ENCODE data around the gene IGF1R.
A peak's percentile ranks its signal among the peaks of the same experiment; 100 is the strongest.

The IGF1R gene

DNA sequence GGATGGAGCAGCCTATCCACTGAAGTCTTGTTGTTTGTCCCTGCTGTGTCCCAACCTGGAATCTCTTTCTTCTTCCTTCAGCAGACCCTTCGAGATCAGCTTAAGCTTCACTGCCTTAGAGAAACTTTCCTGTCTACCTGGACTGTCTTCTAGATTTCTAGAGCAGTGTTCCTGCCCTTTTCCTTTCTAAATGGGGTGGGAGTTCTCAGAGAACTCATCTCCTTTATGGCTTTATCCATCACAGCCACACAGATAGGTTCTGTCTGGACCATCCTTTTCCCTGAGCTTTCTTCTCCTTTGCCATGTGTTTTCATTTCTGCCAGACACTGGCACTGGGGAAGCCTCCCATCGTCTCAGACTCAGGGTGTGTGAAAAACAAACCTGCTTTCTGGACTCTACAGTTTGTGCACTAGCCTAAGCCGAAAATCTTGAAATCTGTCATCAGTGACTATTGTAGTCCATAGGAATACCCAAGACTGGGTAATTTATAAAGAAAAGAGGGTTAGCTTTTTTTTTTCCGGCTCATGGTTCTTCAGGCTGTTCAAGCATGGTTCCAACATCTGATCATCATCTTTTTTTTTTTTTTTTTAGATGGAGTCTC is 181.8 kb downstream of the IGF1R start:
- no peaks in the 10 kb centered on the region for H3K4me1 Mint-ChIP-seq
- ATAC-seq (replicated peaks) (no peak), DNase-seq (no peak)
- peaks cover 20 to 23% of the 10 kb centered on the region in 2 donors for H3K36me3 Mint-ChIP-seq
- peaks cover 23 to 25% of the 10 kb centered on the region in 2 donors for H3K9me3 Mint-ChIP-seq
- H3K27me3 Mint-ChIP-seq, result no peaks in the 10 kb centered on the region
- no peak overlapping the region for H3K27ac Mint-ChIP-seq
- no peak overlapping the region for H3K4me3 Mint-ChIP-seq

DNA sequence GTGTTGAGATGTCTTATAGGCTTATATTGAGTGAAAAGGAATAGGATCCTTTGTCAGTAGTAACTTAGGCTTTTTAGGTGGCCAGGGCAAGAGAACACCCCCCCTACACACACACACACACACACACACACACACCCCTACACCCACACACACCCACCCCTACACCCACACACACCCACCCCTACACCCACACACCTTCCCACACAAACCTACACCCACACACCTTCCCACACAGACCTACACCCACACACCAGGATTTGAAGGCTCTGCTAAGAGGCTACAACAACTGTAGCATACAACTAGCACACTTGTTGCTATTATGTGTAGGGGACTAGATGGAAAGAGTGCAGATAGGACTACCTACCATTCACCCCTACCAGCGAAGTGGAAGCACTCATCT is 186.6 kb downstream of the IGF1R start:
- ATAC-seq (replicated peaks), result no peak
- H3K27me3 Mint-ChIP-seq, result no peaks in the 10 kb centered on the region
- H3K4me1 Mint-ChIP-seq, result no peaks in the 10 kb centered on the region
- H3K36me3 Mint-ChIP-seq, result peaks cover 17 to 18% of the 10 kb centered on the region in 2 donors
- H3K27ac Mint-ChIP-seq, result no peak overlapping the region
- peaks cover 18 to 19% of the 10 kb centered on the region in 2 donors for H3K9me3 Mint-ChIP-seq
- DNase-seq, result no peak
- H3K4me3 Mint-ChIP-seq, result no peak overlapping the region

- Mint-ChIP-seq H3K4me3 (no peak overlapping the region), H3K4me1 (no peaks in the 10 kb centered on the region), H3K27ac (no peak overlapping the region), H3K27me3 (no peaks in the 10 kb centered on the region), H3K36me3 (peaks cover 10 to 15% of the 10 kb centered on the region in 2 donors), H3K9me3 (peaks cover 12 to 13% of the 10 kb centered on the region in 2 donors)
- no peak for DNase-seq
- ATAC-seq (replicated peaks), result no peak
These were observed 187.5 kb downstream of the IGF1R start for GRCh38 chr15:98835876-98836275.

DNA sequence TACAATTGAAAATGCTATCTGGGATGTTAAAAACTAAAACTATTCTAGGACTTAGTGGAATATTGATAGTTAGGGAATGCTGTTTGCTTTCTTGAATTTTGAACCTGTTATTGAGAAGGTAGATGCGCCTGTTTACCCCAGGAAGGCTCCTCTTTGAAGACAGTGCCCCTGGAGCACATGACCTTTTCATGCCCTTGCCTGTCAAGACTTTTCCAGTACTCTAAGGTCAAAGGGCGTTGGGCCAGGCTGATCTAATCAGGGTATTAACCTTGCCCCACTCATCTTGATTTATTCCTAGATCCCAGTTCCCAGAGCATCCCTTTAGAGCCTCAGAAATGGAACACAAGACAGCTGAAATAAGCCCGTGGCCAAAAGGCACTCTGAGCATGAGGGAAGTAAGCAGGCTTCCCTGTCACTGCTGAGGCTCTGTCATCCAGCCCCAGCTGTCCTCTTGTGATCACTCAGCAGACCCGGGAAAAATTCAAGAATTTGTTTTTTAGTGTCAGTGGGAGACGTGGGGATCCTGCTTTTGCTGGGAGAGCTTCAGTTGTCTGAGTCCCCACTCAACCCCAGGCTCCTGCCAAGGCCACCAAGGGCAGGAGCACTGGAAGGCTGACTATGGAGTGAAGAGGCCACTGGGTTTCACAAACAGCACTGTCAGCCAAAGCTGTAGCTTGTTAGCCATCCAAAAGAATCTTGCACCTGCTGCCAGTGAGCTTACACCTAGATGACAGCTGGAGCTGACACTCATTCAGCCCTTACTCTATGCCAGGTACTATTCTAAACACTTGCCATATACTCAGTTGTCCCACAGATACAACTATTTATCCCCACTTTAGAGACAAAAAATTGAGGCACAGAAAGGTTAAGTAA is 190.3 kb downstream of the IGF1R start:
- peaks cover 0 to 3% of the 10 kb centered on the region in 2 donors for H3K9me3 Mint-ChIP-seq
- H3K4me3 Mint-ChIP-seq, result no peak overlapping the region
- peaks cover 0 to 4% of the 10 kb centered on the region in 2 donors for H3K36me3 Mint-ChIP-seq
- H3K4me1 Mint-ChIP-seq, result no peaks in the 10 kb centered on the region
- no peak overlapping the region for H3K27ac Mint-ChIP-seq
- no peaks in the 10 kb centered on the region for H3K27me3 Mint-ChIP-seq
- DNase-seq (no peak), ATAC-seq (replicated peaks) (no peak)

DNA sequence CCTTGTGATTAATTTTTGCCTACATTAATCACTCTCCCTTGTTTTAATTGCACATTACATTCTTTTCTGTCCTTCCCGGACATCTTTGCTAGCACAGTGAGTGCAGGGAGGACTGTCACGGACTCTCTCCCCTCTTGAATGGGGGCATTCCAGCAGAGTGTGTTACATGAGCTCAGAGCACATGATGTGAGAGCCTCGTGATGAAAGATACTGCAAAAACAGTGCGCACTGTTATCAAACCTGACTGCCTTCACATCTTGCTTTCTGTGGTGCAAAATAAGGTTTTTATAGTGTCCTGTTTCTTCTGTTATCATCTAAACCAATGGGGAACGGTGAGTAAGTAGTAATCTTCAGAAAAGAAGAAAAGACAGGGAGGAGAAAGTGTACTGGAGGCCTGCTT is 191.7 kb downstream of the IGF1R start:
- no peak for ATAC-seq (replicated peaks)
- H3K27me3 Mint-ChIP-seq, result no peaks in the 10 kb centered on the region
- no peak overlapping the region for H3K27ac Mint-ChIP-seq
- H3K36me3 Mint-ChIP-seq, result peaks cover 0 to 4% of the 10 kb centered on the region in 2 donors
- peaks cover 0 to 1% of the 10 kb centered on the region in 2 donors for H3K9me3 Mint-ChIP-seq
- H3K4me1 Mint-ChIP-seq, result no peaks in the 10 kb centered on the region
- H3K4me3 Mint-ChIP-seq, result no peak overlapping the region
- no peak for DNase-seq

- Mint-ChIP-seq H3K4me3 (no peak overlapping the region), H3K9me3 (peaks cover 0 to 1% of the 10 kb centered on the region in 2 donors), H3K36me3 (peaks cover 0 to 2% of the 10 kb centered on the region in 2 donors), H3K27me3 (no peaks in the 10 kb centered on the region), H3K4me1 (peaks cover 2 to 6% of the 10 kb centered on the region in 2 donors), H3K27ac (no peak overlapping the region)
- ATAC-seq (replicated peaks) (no peak), DNase-seq (no peak)
These were observed 193.2 kb downstream of the IGF1R start for GRCh38 chr15:98841419-98841970.

- peaks cover 2 to 6% of the 10 kb centered on the region in 2 donors for H3K4me1 Mint-ChIP-seq
- no peak overlapping the region for H3K4me3 Mint-ChIP-seq
- peaks cover 0 to 2% of the 10 kb centered on the region in 2 donors for H3K36me3 Mint-ChIP-seq
- ATAC-seq (replicated peaks), result no peak
- no peak for DNase-seq
- peaks cover 0 to 1% of the 10 kb centered on the region in 2 donors for H3K9me3 Mint-ChIP-seq
- H3K27ac Mint-ChIP-seq, result no peak overlapping the region
- no peaks in the 10 kb centered on the region for H3K27me3 Mint-ChIP-seq
These were observed 194.0 kb downstream of the IGF1R start for GRCh38 chr15:98842192-98842972.

- Mint-ChIP-seq H3K4me1 (peaks cover 2 to 6% of the 10 kb centered on the region in 2 donors), H3K27ac (no peak overlapping the region), H3K9me3 (no peaks in the 10 kb centered on the region), H3K4me3 (no peak overlapping the region), H3K27me3 (peaks cover 0 to 4% of the 10 kb centered on the region in 2 donors), H3K36me3 (peaks cover 0 to 2% of the 10 kb centered on the region in 2 donors)
- ATAC-seq (replicated peaks) (no peak), DNase-seq (no peak)
These were observed 194.6 kb downstream of the IGF1R start for GRCh38 chr15:98842973-98843285.

DNA sequence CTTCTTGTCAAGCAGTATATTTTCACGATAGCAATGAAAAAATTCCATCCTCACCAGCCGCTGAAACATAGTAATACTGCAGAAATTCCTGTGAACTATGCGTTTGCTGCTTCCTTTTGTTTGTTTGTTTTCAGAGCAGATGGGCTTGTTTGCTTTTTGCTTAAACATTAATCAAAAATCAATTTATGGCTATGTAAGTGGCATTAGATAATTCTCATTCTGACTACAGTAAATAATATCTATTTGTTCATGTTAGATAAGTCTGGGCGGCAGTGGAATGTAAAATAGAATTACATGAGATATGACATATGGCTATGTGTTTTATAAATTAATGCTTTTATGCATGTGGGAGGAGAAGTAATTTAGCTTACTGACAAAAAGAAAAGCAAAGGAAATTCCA is 195.5 kb downstream of the IGF1R start:
- DNase-seq (no peak), ATAC-seq (replicated peaks) (no peak)
- no peaks in the 10 kb centered on the region for H3K9me3 Mint-ChIP-seq
- H3K4me3 Mint-ChIP-seq, result no peak overlapping the region
- peaks cover 0 to 4% of the 10 kb centered on the region in 2 donors for H3K27me3 Mint-ChIP-seq
- no peak overlapping the region for H3K27ac Mint-ChIP-seq
- H3K4me1 Mint-ChIP-seq, result peaks cover 2 to 6% of the 10 kb centered on the region in 2 donors
- H3K36me3 Mint-ChIP-seq, result peaks cover 0 to 2% of the 10 kb centered on the region in 2 donors

DNA sequence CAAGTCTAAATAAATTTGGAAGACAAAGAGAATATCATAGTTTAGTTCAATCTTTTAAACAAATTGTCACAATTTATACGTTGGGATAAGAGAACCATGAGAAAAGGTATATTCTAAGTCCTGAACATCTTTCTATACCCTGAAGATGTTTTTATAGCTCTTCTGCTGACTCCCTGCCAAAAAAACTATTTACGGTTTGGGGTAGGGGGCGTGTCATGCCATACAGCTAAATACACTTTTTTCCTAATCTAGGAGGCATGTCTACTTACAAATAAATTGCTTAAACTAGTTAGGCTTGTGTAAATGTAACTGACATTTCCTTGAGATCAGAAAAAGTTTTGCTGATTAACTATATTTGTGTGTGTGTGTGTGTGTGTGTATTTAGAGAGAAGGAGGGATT is 195.9 kb downstream of the IGF1R start:
- Mint-ChIP-seq H3K4me1 (peaks cover 2 to 6% of the 10 kb centered on the region in 2 donors), H3K36me3 (peaks cover 0 to 2% of the 10 kb centered on the region in 2 donors), H3K9me3 (no peaks in the 10 kb centered on the region), H3K27ac (no peak overlapping the region), H3K4me3 (no peak overlapping the region), H3K27me3 (peaks cover 0 to 4% of the 10 kb centered on the region in 2 donors)
- DNase-seq (no peak), ATAC-seq (replicated peaks) (no peak)

DNA sequence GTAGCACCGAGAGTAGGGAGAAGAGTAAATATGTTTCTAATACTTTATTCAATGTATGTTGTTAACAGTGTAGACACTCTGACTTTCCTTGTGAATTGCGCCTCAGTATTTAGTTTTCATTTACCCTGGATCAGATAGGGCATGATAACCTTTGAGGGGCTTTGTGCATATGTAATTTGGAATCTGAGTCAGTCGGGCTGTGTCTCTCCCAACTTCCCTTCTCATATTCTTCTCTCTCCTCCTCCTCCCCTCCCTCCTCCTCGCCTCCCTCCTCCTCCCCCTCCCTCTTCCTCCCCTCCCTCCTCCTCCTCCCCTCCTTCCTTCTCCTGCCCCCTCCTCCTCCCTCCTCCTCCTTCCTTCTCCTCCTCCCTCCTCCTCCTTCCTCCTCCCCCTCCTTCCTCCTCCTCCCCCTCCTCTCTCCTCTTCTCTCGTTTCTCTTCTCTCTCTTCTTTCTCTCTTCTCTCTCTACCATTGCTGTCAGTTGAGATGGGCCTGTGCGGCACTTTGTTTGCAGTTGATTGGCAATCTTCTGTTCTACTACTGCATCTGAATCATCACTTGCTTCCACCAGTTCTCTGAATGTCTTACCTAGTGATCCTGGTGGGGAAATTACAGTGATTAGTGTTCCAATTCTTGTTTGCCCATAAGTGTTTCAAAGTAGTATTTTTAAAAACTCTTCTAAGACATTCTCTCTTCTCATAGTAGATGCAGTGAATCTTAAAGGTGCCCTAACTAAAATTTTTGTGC is 197.0 kb downstream of the IGF1R start:
- no peak for DNase-seq
- no peak overlapping the region for H3K4me3 Mint-ChIP-seq

DNA sequence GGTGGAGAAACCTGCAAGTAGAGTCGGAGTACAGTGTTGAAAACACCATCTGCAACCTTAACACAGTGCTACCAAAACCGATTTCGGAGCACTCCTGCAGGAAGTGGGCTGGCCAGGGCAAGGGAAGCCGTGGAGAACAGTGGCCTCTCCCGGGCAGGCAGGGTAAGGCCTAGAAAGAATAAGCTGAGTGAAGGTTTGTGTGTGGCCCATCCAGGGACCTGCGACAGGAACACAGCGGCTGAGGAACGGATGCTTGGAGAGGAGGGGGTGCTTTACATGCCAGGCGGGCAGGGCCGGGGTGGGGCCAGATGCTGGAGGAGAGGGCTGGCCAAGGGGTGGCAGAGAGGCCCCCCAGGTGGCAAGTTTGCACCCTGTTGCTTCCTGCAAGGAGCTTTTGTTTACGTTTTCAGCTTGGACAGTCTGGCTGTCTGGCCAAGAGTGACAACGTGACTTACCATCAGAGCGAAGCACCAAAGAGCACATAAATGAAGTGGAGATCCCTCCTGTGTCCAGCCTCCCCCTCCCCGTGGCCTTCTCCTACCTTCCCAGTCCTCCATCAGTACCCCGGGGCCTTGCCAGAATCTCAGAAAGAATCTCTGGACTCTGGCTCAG is 202.7 kb downstream of the IGF1R start:
- peaks cover 0 to 8% of the 10 kb centered on the region in 2 donors for H3K27me3 Mint-ChIP-seq
- peak; percentile 55 for DNase-seq
- ATAC-seq (replicated peaks), result peak; percentile 58
- no peaks in the 10 kb centered on the region for H3K9me3 Mint-ChIP-seq
- H3K4me3 Mint-ChIP-seq, result peak overlapping the region; percentile 89 to 92
- no peaks in the 10 kb centered on the region for H3K36me3 Mint-ChIP-seq
- peaks cover 22 to 46% of the 10 kb centered on the region in 2 donors for H3K4me1 Mint-ChIP-seq
- H3K27ac Mint-ChIP-seq, result peak overlapping the region; percentile 82

More for the DNA sequence above, 197.0 kb downstream of the IGF1R start:
- Mint-ChIP-seq H3K9me3 (no peaks in the 10 kb centered on the region), H3K27ac (no peak overlapping the region), H3K36me3 (peaks cover 0 to 1% of the 10 kb centered on the region in 2 donors), H3K27me3 (peaks cover 0 to 4% of the 10 kb centered on the region in 2 donors), H3K4me1 (peaks cover 2 to 15% of the 10 kb centered on the region in 2 donors)
- no peak for ATAC-seq (replicated peaks)

GRCh38 chr15:98853161-98853560 is 204.8 kb downstream of the IGF1R start:
- Mint-ChIP-seq H3K4me3 (peak overlapping the region; percentile 89 to 92), H3K36me3 (no peaks in the 10 kb centered on the region), H3K27ac (peak overlapping the region; percentile 92), H3K9me3 (no peaks in the 10 kb centered on the region), H3K4me1 (peaks cover 22 to 47% of the 10 kb centered on the region in 2 donors), H3K27me3 (peaks cover 0 to 4% of the 10 kb centered on the region in 2 donors)
- DNase-seq (peak; percentile 74), ATAC-seq (replicated peaks) (peak; percentile 57)

Measured in stimulated activated naive B cell treated with anti-CD40 and anti-IgM and Interleukin-4, amounts not matched to agents 10 μg/mL and 1 μg/mL and 100 μg/mL, for 72 hours (primary cell).